ENCODE measurements around the gene MRPL36. TPM values are rescaled to one million over a fixed set of nuclear protein-coding genes. Genes with fewer than 3 reads are reported as not detected.

The MRPL36 gene
- total RNA-seq, 1 donor from 2014 or later: 25.1 TPM

- no peak overlapping the region for H3K4me3 ChIP-seq
- intact Hi-C loops (cut with DNase I): no loop called here
- DNase-seq: no peak
- H3K4me1 ChIP-seq: no peaks in the 10 kb centered on the region
- no peaks in the 10 kb centered on the region for H3K27me3 ChIP-seq (ENCODE audit: low read depth)
- no peak for ATAC-seq
- H3K27ac ChIP-seq: no peak overlapping the region
- no peak for TF ChIP-seq CTCF (IDR thresholded peaks at IDR 0.05)
- no peaks in the 10 kb centered on the region for H3K9me3 ChIP-seq
- H3K36me3 ChIP-seq: no peaks in the 10 kb centered on the region
Measured at GRCh38 chr5:1779021-1779680, 20.5 kb downstream of the MRPL36 start.

GRCh38 chr5:1778138-1779020, 21.3 kb downstream of the MRPL36 start:
- no peak for TF ChIP-seq CTCF (IDR thresholded peaks at IDR 0.05)
- H3K27me3 ChIP-seq (ENCODE audit: low read depth): no peaks in the 10 kb centered on the region
- ATAC-seq (no peak), DNase-seq (no peak)
- H3K36me3 ChIP-seq: no peaks in the 10 kb centered on the region
- H3K9me3 ChIP-seq: no peaks in the 10 kb centered on the region
- H3K4me1 ChIP-seq: no peaks in the 10 kb centered on the region
- no peak overlapping the region for H3K27ac ChIP-seq
- intact Hi-C loops (cut with DNase I): no loop called here
- H3K4me3 ChIP-seq: no peak overlapping the region

GRCh38 chr5:1777281-1778137, 22.1 kb downstream of the MRPL36 start:
- no peak for TF ChIP-seq CTCF (IDR thresholded peaks at IDR 0.05)
- no peaks in the 10 kb centered on the region for H3K27me3 ChIP-seq (ENCODE audit: low read depth)
- peak; percentile 38 for DNase-seq
- H3K4me1 ChIP-seq: no peaks in the 10 kb centered on the region
- H3K27ac ChIP-seq: no peak overlapping the region
- peak in 1 of 2 donors; percentile 16 for ATAC-seq
- intact Hi-C loops (cut with DNase I): no loop called here
- no peaks in the 10 kb centered on the region for H3K9me3 ChIP-seq
- H3K36me3 ChIP-seq: no peaks in the 10 kb centered on the region
- no peak overlapping the region for H3K4me3 ChIP-seq

- intact Hi-C loops (cut with DNase I): no loop called here
- no peak for TF ChIP-seq CTCF (IDR thresholded peaks at IDR 0.05)
- no peak for ATAC-seq
- Histone ChIP-seq H3K4me1 (no peaks in the 10 kb centered on the region), H3K4me3 (no peak overlapping the region), H3K36me3 (no peaks in the 10 kb centered on the region), H3K27me3 (ENCODE audit: low read depth) (no peaks in the 10 kb centered on the region), H3K9me3 (no peaks in the 10 kb centered on the region), H3K27ac (no peak overlapping the region)
- DNase-seq: peak; percentile 30
Measured at GRCh38 chr5:1776831-1777230, 22.8 kb downstream of the MRPL36 start.

- Histone ChIP-seq H3K9me3 (no peaks in the 10 kb centered on the region), H3K4me3 (no peak overlapping the region), H3K4me1 (no peaks in the 10 kb centered on the region), H3K27ac (no peak overlapping the region), H3K27me3 (ENCODE audit: low read depth) (peaks cover 14% of the 10 kb centered on the region), H3K36me3 (no peaks in the 10 kb centered on the region)
- intact Hi-C loops (cut with DNase I): no loop called here
- ATAC-seq (no peak), DNase-seq (no peak)
- no peak for TF ChIP-seq CTCF (IDR thresholded peaks at IDR 0.05)
Measured at GRCh38 chr5:1772634-1773033, 27.0 kb downstream of the MRPL36 start.

All from lower lobe of right lung (tissue), 2 donors.